Upper lobe of left lung (tissue), 6 donors: ENCODE results near the gene ELOA2. TPM values are rescaled to one million over a fixed set of nuclear protein-coding genes. Genes with fewer than 3 reads are reported as not detected.

Experiments used
- ATAC-seq, 2 donors: fragments of 200-7000 bp; cut with Tn5 transposase; one replicate each; pipeline ENCODE4 v1.9.1; 2022; ENCODE audit warnings: mild to moderate bottlenecking in 2 of 2, moderate library complexity in 2 of 2; ENCODE audit not compliant: low FRiP score in 2 of 2
- DNase-seq, 2 donors: peaks; one replicate each; pipeline ENCODE4 v3.0.0-alpha.2; 2019 to 2020
- H3K27ac ChIP-seq, 4 donors: fragments of 200-600 bp; sonication (generic); one replicate each; pipeline ENCODE4 v1.5.1; 2016 to 2019
- H3K27me3 ChIP-seq, 4 donors: fragments of 200-600 bp; sonication (generic); one replicate each; pipeline ENCODE4 v1.5.1; 2017 to 2019
- H3K36me3 ChIP-seq, 4 donors: fragments of 200-600 bp; sonication (generic); one replicate each; pipeline ENCODE4 v1.5.1; 2016 to 2019
- H3K4me1 ChIP-seq, 4 donors: fragments of 200-600 bp; sonication (generic); one replicate each; pipeline ENCODE4 v1.5.1; 2018 to 2019
- H3K4me3 ChIP-seq, 4 donors: fragments of 200-600 bp; sonication (generic); one replicate each; pipeline ENCODE4 v1.5.1; 2017 to 2019; ENCODE audit warnings: mild to moderate bottlenecking in 2 of 4, moderate library complexity in 1 of 4
- H3K9me3 ChIP-seq, 4 donors: fragments of 200-600 bp; sonication (generic); one replicate each; pipeline ENCODE4 v1.5.1; 2018 to 2019
- CTCF ChIP-seq, 6 experiments: fragments of 450-650 bp in 4 of 6; fragments of 200-600 bp in 2 of 6; sonication (generic) in 2 of 6; IDR thresholded peaks; one replicate each; pipeline ENCODE4 v1.5.1; 2016 to 2019; ENCODE audit warnings: antibody characterized with exemption in 6 of 6
- EP300 ChIP-seq, 4 donors: sonication (generic); formaldehyde crosslinking; IDR thresholded peaks; one replicate each; pipeline ENCODE4 v1.5.1; 2017; ENCODE audit warnings: antibody characterized with exemption in 4 of 4, control low read depth in 2 of 4
- POLR2A ChIP-seq, 4 donors: fragments of 450-650 bp; IDR thresholded peaks; one replicate each; pipeline ENCODE4 v1.5.1; 2016 to 2017; ENCODE audit warnings: antibody characterized with exemption in 4 of 4, mild to moderate bottlenecking in 2 of 4
- POLR2AphosphoS5 ChIP-seq, 2 donors: sonication (generic); formaldehyde crosslinking; IDR thresholded peaks; one replicate each; pipeline ENCODE4 v1.5.1; 2017; ENCODE audit warnings: antibody characterized with exemption in 2 of 2
- WGBS, 2 donors: methylation state at CpG; one replicate each; pipeline ENCODE4 v1.1.5; 2017 to 2018; 5-methylcytosine and 5-hydroxymethylcytosine counted together
- total RNA-seq, 6 donors: library from RNA; depleted of rRNA in 4 of 6; stranded (reverse); fragments of >200 nt in 4 of 6; gene quantifications; one replicate each; pipeline versions ENCODE4 v1.1.0 to v1.2.1, GENCODE V29; 2016 to 2021
- donor health status: DM: no; HTN: no; CAD: no; lungs with moderate emphysema.
- donor health status: DM: no; HTN: yes; CAD: no; lungs with severe emphysema.

ELOA2 gene
- total RNA-seq, 6 donors from 2014 or later: not detected

GRCh38 chr18:47075098-47075883 lies 39.9 kb upstream of the ELOA2 start:
- WGBS, 2 donors: 73 to 76% methylated on average over 12 to 13 of the region's 13 CpGs
- Histone ChIP-seq H3K36me3 (no peaks in the 10 kb centered on the region), H3K4me1 (no peaks in the 10 kb centered on the region), H3K9me3 (no peaks in the 10 kb centered on the region), H3K27ac (no peak overlapping the region), H3K4me3 (no peak overlapping the region), H3K27me3 (no peaks in the 10 kb centered on the region)
- ATAC-seq (no peak), DNase-seq (no peak)
- no peak for TF ChIP-seq CTCF (IDR thresholded peaks at IDR 0.05)
- TF ChIP-seq EP300 (IDR thresholded peaks at IDR 0.05): no peak
- no peak for TF ChIP-seq POLR2AphosphoS5 (IDR thresholded peaks at IDR 0.05)
- TF ChIP-seq POLR2A (IDR thresholded peaks at IDR 0.05): no peak

GRCh38 chr18:47067648-47068047 lies 32.2 kb upstream of the ELOA2 start:
- TF ChIP-seq POLR2AphosphoS5 (IDR thresholded peaks at IDR 0.05): no peak
- TF ChIP-seq EP300 (IDR thresholded peaks at IDR 0.05): no peak
- TF ChIP-seq CTCF (IDR thresholded peaks at IDR 0.05): no peak
- TF ChIP-seq POLR2A (IDR thresholded peaks at IDR 0.05): no peak

GRCh38 chr18:47063096-47063495 lies 27.7 kb upstream of the ELOA2 start:
- ATAC-seq (no peak), DNase-seq (no peak)
- Histone ChIP-seq H3K27me3 (no peaks in the 10 kb centered on the region), H3K4me3 (no peak overlapping the region), H3K36me3 (no peaks in the 10 kb centered on the region), H3K4me1 (no peaks in the 10 kb centered on the region), H3K9me3 (no peaks in the 10 kb centered on the region), H3K27ac (no peak overlapping the region)
- 92 to 93% methylated on average over 8 of the region's 8 CpGs for WGBS, 2 donors
- TF ChIP-seq POLR2A (IDR thresholded peaks at IDR 0.05) (no peak), EP300 (IDR thresholded peaks at IDR 0.05) (no peak), CTCF (IDR thresholded peaks at IDR 0.05) (no peak), POLR2AphosphoS5 (IDR thresholded peaks at IDR 0.05) (no peak)

More at GRCh38 chr18:47067648-47068047, 32.2 kb upstream of the ELOA2 start:
- ATAC-seq (no peak), DNase-seq (no peak)
- H3K9me3 ChIP-seq: no peaks in the 10 kb centered on the region
- no peak overlapping the region for H3K27ac ChIP-seq
- 58 to 59% methylated on average over 3 of the region's 3 CpGs for WGBS, 2 donors
- H3K4me3 ChIP-seq: no peak overlapping the region
- no peaks in the 10 kb centered on the region for H3K4me1 ChIP-seq
- no peaks in the 10 kb centered on the region for H3K36me3 ChIP-seq
- no peaks in the 10 kb centered on the region for H3K27me3 ChIP-seq

GRCh38 chr18:47062471-47062870 lies 27.1 kb upstream of the ELOA2 start:
- no peak for TF ChIP-seq CTCF (IDR thresholded peaks at IDR 0.05)
- TF ChIP-seq POLR2A (IDR thresholded peaks at IDR 0.05): no peak
- TF ChIP-seq POLR2AphosphoS5 (IDR thresholded peaks at IDR 0.05): no peak
- no peak for TF ChIP-seq EP300 (IDR thresholded peaks at IDR 0.05)
- DNase-seq (no peak), ATAC-seq (no peak)
- Histone ChIP-seq H3K36me3 (no peaks in the 10 kb centered on the region), H3K4me1 (no peaks in the 10 kb centered on the region), H3K4me3 (no peak overlapping the region), H3K27ac (no peak overlapping the region), H3K27me3 (no peaks in the 10 kb centered on the region), H3K9me3 (no peaks in the 10 kb centered on the region)
- 37 to 42% methylated on average over 2 of the region's 2 CpGs for WGBS, 2 donors

- ATAC-seq: no peak
- no peaks in the 10 kb centered on the region for H3K36me3 ChIP-seq
- H3K27ac ChIP-seq: no peak overlapping the region
- no peaks in the 10 kb centered on the region for H3K9me3 ChIP-seq
- DNase-seq: no peak
- WGBS, 2 donors: 81 to 88% methylated on average over 5 of the region's 5 CpGs
- H3K27me3 ChIP-seq: no peaks in the 10 kb centered on the region
- no peak overlapping the region for H3K4me3 ChIP-seq
- no peaks in the 10 kb centered on the region for H3K4me1 ChIP-seq
- no peak for TF ChIP-seq POLR2A (IDR thresholded peaks at IDR 0.05)
- TF ChIP-seq CTCF (IDR thresholded peaks at IDR 0.05): no peak
- TF ChIP-seq POLR2AphosphoS5 (IDR thresholded peaks at IDR 0.05): no peak
- no peak for TF ChIP-seq EP300 (IDR thresholded peaks at IDR 0.05)
These were observed 18.9 kb upstream of the ELOA2 start for GRCh38 chr18:47054369-47054768.
